ENCODE results near the gene PID1. TPM values are rescaled to one million over a fixed set of nuclear protein-coding genes. Genes with fewer than 3 reads are reported as not detected.

The PID1 gene
- total RNA-seq, 4 donors from 2014 or later = 14.5 to 49.7 (median 20.7) TPM

DNA sequence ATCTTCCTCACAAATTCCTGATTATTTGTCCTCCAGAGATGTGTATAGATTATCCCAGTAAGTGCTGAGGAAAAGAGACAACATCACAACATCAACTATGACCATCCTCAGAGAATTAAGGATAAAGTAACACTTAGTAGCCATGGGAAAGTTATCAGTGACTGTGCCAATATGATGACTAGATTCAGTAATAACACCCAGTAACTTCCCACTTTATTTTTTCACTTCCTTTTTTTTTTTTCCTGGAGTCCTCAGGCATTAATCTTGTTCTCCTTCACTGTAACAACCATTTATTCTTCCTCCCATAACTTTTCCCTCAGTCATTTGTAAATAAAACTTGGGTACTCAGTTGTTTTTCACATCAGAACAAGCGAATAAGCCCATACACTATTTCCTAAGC, 16.7 kb upstream of the PID1 start:
- Histone ChIP-seq H3K4me1 (no peaks in the 10 kb centered on the region), H3K27ac (no peak overlapping the region), H3K27me3 (no peaks in the 10 kb centered on the region), H3K4me3 (replicated peaks in 1 of 3) (no peak overlapping the region), H3K9me3 (no peaks in the 10 kb centered on the region), H3K36me3 (no peaks in the 10 kb centered on the region)
- TF ChIP-seq CTCF (IDR thresholded peaks at IDR 0.05) (no peak), POLR2A (IDR thresholded peaks at IDR 0.05) (no peak)
- DNase-seq = no peak
- intact Hi-C loops (cut with DNase I) = no loop called here
- 51 to 71% methylated on average over 1 of the region's 1 CpG for WGBS, 2 donors

GRCh38 chr2:229282758-229283546, 11.9 kb upstream of the PID1 start:
- TF ChIP-seq POLR2A (IDR thresholded peaks at IDR 0.05) = no peak
- TF ChIP-seq CTCF (IDR thresholded peaks at IDR 0.05) = no peak
- WGBS, 2 donors = 72 to 78% methylated on average over 5 of the region's 5 CpGs
- intact Hi-C loops (cut with DNase I) = no loop called here

DNA sequence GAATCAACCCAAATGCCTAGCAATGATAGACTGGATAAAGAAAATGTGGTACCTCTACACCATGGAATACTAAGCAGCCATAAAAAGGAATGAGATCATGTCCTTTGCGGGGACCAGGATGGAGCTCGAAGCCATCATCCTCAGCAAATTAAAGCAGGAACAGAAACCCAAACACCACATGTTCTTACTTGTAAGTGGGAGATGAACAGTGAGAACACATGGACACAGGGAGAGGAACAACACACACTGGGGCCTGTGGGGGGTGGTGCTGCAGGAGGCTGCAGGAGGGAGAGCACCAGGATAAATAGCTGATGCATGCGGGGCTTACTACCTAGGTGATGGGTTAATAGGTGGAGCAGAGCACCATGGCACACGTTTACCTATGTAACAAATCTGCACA, 8.4 kb upstream of the PID1 start:
- Histone ChIP-seq H3K27me3 (no peaks in the 10 kb centered on the region), H3K27ac (no peak overlapping the region), H3K9me3 (no peaks in the 10 kb centered on the region), H3K4me1 (no peaks in the 10 kb centered on the region), H3K4me3 (replicated peaks in 1 of 3) (no peak overlapping the region), H3K36me3 (no peaks in the 10 kb centered on the region)
- TF ChIP-seq POLR2A (IDR thresholded peaks at IDR 0.05) = no peak
- no peak for TF ChIP-seq CTCF (IDR thresholded peaks at IDR 0.05)
- DNase-seq = no peak
- 91 to 92% methylated on average over 4 of the region's 4 CpGs for WGBS, 2 donors
- intact Hi-C loops (cut with DNase I) = no loop called here

More at GRCh38 chr2:229282758-229283546, 11.9 kb upstream of the PID1 start:
- no peaks in the 10 kb centered on the region for H3K27me3 ChIP-seq
- no peak overlapping the region for H3K27ac ChIP-seq
- H3K4me3 ChIP-seq (replicated peaks in 1 of 3) = no peak overlapping the region
- no peaks in the 10 kb centered on the region for H3K9me3 ChIP-seq
- H3K36me3 ChIP-seq = no peaks in the 10 kb centered on the region
- H3K4me1 ChIP-seq = no peaks in the 10 kb centered on the region
- DNase-seq = peak in 1 of 2 donors; percentile 10

- Histone ChIP-seq H3K27ac (no peak overlapping the region), H3K4me3 (replicated peaks in 1 of 3) (no peak overlapping the region), H3K4me1 (peaks cover 0 to 3% of the 10 kb centered on the region in 2 donors), H3K9me3 (no peaks in the 10 kb centered on the region), H3K27me3 (no peaks in the 10 kb centered on the region), H3K36me3 (no peaks in the 10 kb centered on the region)
- TF ChIP-seq CTCF (IDR thresholded peaks at IDR 0.05) = no peak
- no peak for TF ChIP-seq POLR2A (IDR thresholded peaks at IDR 0.05)
- DNase-seq = no peak
- intact Hi-C loops (cut with DNase I) = no loop called here
These were observed 4.4 kb upstream of the PID1 start for GRCh38 chr2:229275506-229275905.

DNA sequence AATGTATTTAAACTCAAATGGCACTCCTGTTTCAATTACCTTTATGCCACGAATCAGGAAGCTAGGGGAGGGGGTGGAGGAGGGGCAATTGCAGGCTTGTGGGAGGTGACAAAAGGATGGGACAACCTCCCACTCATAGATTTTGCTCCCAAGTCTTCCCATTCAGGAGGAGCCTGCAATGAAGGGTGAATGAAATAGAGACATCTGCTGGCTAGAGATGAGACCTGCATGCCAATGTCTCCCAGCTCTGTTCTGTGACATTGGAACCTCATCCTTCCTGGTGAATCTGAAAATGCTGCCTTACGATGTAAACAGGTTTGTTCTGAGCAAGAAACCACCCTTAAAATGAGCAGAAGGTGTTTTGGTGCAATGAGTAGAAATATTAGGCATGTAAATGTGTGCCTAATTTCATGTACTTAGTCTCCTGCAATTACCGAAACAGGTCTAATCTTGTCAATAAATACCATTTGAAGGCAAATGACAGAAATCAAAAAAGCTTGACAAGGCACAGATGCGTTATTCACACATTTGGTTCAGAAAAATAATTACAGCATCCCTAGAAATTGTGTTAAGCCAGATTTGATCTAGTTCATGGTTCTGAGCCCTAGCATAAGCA, 2.7 kb upstream of the PID1 start:
- DNase-seq = peak; percentile 26 to 30
- H3K36me3 ChIP-seq = no peaks in the 10 kb centered on the region
- H3K4me3 ChIP-seq (replicated peaks in 1 of 3) = no peak overlapping the region
- H3K4me1 ChIP-seq = peaks cover 0 to 3% of the 10 kb centered on the region in 2 donors
- H3K27me3 ChIP-seq = no peaks in the 10 kb centered on the region
- no peaks in the 10 kb centered on the region for H3K9me3 ChIP-seq
- 38 to 41% methylated on average over 4 of the region's 4 CpGs for WGBS, 2 donors
- TF ChIP-seq POLR2A (IDR thresholded peaks at IDR 0.05) (no peak), CTCF (IDR thresholded peaks at IDR 0.05) (peak; percentile 30 to 82 (median 58))
- intact Hi-C loops (cut with DNase I) = no loop called here
- H3K27ac ChIP-seq = no peak overlapping the region
